Keratinocyte (primary cell): ENCODE measurements around the gene KPNA4. TPM values are rescaled to one million over a fixed set of nuclear protein-coding genes. Genes with fewer than 3 reads are reported as not detected.
"Not testable (repeated sequence)": the region's sequence is repeated elsewhere in the genome, so short reads cannot be mapped to it uniquely, and the experiment has no call there.

Experiments used
- DNase-seq: peaks from one replicate; pipeline ENCODE4 v3.0.0-alpha.2; 2011; ENCODE audit warnings: low read depth, missing footprints, low spot score
- FAIRE-seq: peaks from 2 replicates; lab custom pipeline; 2011; peaks lifted over from hg19 to GRCh38; lab: Jason Lieb, UNC
- H2AFZ ChIP-seq: 2 replicates; pipeline ENCODE4 v1.6.0; 2012; ENCODE audit warnings: low read length, control low read depth, inconsistent platforms; ENCODE audit not compliant: control insufficient read depth
- H3K27ac ChIP-seq: 2 replicates; pipeline ENCODE4 v1.5.1; 2011; ENCODE audit warnings: low read length; ENCODE audit not compliant: control insufficient read depth, insufficient read depth
- H3K27me3 ChIP-seq: 3 replicates; pipeline ENCODE4 v1.6.0; 2011; ENCODE audit warnings: low read length; ENCODE audit not compliant: control insufficient read depth, insufficient read depth; ENCODE audit errors: extremely low read depth
- H3K36me3 ChIP-seq, 2 experiments: 2 replicates in 1 of 2; 3 replicates in 1 of 2; pipeline ENCODE4 v1.5.1; 2011; ENCODE audit warnings: low read length in 2 of 2, mild to moderate bottlenecking in 1 of 2; ENCODE audit not compliant: control insufficient read depth in 2 of 2, insufficient read depth in 2 of 2; ENCODE audit errors: extremely low read depth in 1 of 2
- H3K4me1 ChIP-seq: 3 replicates; pipeline ENCODE4 v1.5.1; 2011; ENCODE audit warnings: low read length; ENCODE audit not compliant: control insufficient read depth, insufficient read depth; ENCODE audit errors: extremely low read depth
- H3K4me2 ChIP-seq: 3 replicates; pipeline ENCODE4 v1.6.0; 2011; ENCODE audit warnings: low read depth, low read length; ENCODE audit not compliant: control insufficient read depth, insufficient read depth; ENCODE audit errors: extremely low read depth
- H3K4me3 ChIP-seq, 3 experiments: fragments of 200-600 bp in 1 of 3; sonication (generic) in 1 of 3; 2 replicates in 2 of 3; 3 replicates in 1 of 3; pipeline ENCODE4 v1.5.1; 2011 to 2016; ENCODE audit warnings: low read length in 3 of 3, mild to moderate bottlenecking in 3 of 3, control low read depth in 2 of 3, inconsistent platforms in 1 of 3, low read depth in 1 of 3, mixed read lengths in 1 of 3, mixed run types in 1 of 3, moderate library complexity in 1 of 3; ENCODE audit not compliant: control insufficient read depth in 2 of 3, insufficient read depth in 2 of 3; ENCODE audit errors: extremely low read depth in 1 of 3
- H3K79me2 ChIP-seq: 2 replicates; pipeline ENCODE4 v1.6.0; 2012; ENCODE audit warnings: low read length; ENCODE audit not compliant: control insufficient read depth, insufficient read depth
- H3K9ac ChIP-seq: 3 replicates; pipeline ENCODE4 v1.6.0; 2011; ENCODE audit warnings: low read length; ENCODE audit not compliant: control insufficient read depth, insufficient read depth; ENCODE audit errors: extremely low read depth
- H3K9me1 ChIP-seq: 3 replicates; pipeline ENCODE4 v1.6.0; 2011; ENCODE audit warnings: low read length; ENCODE audit not compliant: control insufficient read depth, insufficient read depth; ENCODE audit errors: extremely low read depth
- H3K9me3 ChIP-seq: 2 replicates; pipeline ENCODE4 v1.5.1; 2012; ENCODE audit warnings: low read depth, low read length; ENCODE audit not compliant: control insufficient read depth
- H4K20me1 ChIP-seq: 3 replicates; pipeline ENCODE4 v1.6.0; 2011; ENCODE audit warnings: low read length; ENCODE audit not compliant: control insufficient read depth, insufficient read depth; ENCODE audit errors: extremely low read depth
- EZH2 ChIP-seq: IDR thresholded peaks from one replicate; pipeline ENCODE4 v1.6.1; 2012; ENCODE audit warnings: inconsistent platforms, mild to moderate bottlenecking, low read length, moderate library complexity
- dilution Hi-C: fragments of 300-500 bp; cut with MboI; formaldehyde crosslinking; loops from one replicate; pipeline ENCODE4 v1.7.0; 2020; ENCODE audit warnings: low sequenced_read_pairs; ENCODE audit not compliant: extremely low pct_ligation_motif_present
- polyA plus RNA-seq, 5 experiments: library from polyadenylated mRNA; depleted of rRNA in 3 of 5; stranded (reverse) in 3 of 5; stranded (forward) in 1 of 5; unstranded in 1 of 5; fragments of >200 nt; gene quantifications; 1 replicate in 1 of 5; 2 replicates in 3 of 5; 3 replicates in 1 of 5; pipeline versions ENCODE4 v1.2.1 to v1.2.3, GENCODE V29; 2011 to 2012; ENCODE audit warnings: missing spikeins in 2 of 5, low read depth in 1 of 5, low replicate concordance in 1 of 5
- TF ChIP-seq, protein P1 (sequence below), 3 experiments: IDR thresholded peaks in 1 of 3; conservative IDR thresholded peaks in 1 of 3; optimal IDR thresholded peaks in 1 of 3; 2 replicates in 2 of 3; 3 replicates in 1 of 3; pipeline versions ENCODE3 to v1.5.1; 2011; ENCODE audit warnings: low read length in 3 of 3, mild to moderate bottlenecking in 3 of 3, moderate library complexity in 2 of 3, control low read depth in 1 of 3, inconsistent platforms in 1 of 3; ENCODE audit not compliant: insufficient read depth in 2 of 3; ENCODE audit errors: extremely low read depth in 1 of 3

KPNA4 gene
- polyA plus RNA-seq, 1 donor (not counting 4 experiments of a cell fraction or from before 2014, with no cell fraction given), result 42.0 TPM

DNA sequence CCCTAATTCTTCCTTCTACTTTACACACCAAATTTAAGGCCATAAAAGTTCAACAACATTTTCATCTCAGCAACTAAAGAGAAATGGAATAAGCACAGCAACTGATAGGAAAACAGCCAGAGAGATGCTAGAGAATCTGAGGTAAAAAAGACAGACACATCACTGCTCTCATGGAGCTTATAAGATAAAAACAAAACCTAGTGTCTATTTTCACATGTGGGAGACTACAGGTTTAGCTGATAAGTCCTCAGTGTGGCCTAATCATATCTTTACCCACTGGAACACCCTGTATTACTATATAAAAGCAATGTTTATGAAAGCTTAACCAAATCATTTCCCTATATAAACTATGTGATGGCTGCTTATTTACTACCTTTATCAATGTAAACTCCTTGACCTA lies 33.0 kb downstream of the KPNA4 start:
- Histone ChIP-seq H2AFZ (no peak overlapping the region), H3K27me3 (no peaks in the 10 kb centered on the region), H3K9ac (no peak overlapping the region), H3K4me3 (no peak overlapping the region), H3K9me3 (no peaks in the 10 kb centered on the region), H3K79me2 (peaks cover 11% of the 10 kb centered on the region), H3K27ac (no peak overlapping the region), H3K4me1 (no peaks in the 10 kb centered on the region), H3K4me2 (no peak overlapping the region), H3K36me3 (peaks cover 7 to 14% of the 10 kb centered on the region in 2 experiments), H3K9me1 (no peaks in the 10 kb centered on the region), H4K20me1 (no peaks in the 10 kb centered on the region)
- dilution Hi-C loops, result no loop called here
- FAIRE-seq, result no peak
- TF ChIP-seq, protein P1, sequence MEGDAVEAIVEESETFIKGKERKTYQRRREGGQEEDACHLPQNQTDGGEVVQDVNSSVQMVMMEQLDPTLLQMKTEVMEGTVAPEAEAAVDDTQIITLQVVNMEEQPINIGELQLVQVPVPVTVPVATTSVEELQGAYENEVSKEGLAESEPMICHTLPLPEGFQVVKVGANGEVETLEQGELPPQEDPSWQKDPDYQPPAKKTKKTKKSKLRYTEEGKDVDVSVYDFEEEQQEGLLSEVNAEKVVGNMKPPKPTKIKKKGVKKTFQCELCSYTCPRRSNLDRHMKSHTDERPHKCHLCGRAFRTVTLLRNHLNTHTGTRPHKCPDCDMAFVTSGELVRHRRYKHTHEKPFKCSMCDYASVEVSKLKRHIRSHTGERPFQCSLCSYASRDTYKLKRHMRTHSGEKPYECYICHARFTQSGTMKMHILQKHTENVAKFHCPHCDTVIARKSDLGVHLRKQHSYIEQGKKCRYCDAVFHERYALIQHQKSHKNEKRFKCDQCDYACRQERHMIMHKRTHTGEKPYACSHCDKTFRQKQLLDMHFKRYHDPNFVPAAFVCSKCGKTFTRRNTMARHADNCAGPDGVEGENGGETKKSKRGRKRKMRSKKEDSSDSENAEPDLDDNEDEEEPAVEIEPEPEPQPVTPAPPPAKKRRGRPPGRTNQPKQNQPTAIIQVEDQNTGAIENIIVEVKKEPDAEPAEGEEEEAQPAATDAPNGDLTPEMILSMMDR (optimal IDR thresholded peaks at IDR 0.05 in 1 of 3, IDR thresholded peaks at IDR 0.05 in 1 of 3, conservative IDR thresholded peaks at IDR 0.05 in 1 of 3; ENCODE audit: extremely low read depth in 1 of 3, insufficient read depth in 2 of 3, low read length in 3 of 3), result no peak
- TF ChIP-seq EZH2, result no peak
- DNase-seq, result no peak

DNA sequence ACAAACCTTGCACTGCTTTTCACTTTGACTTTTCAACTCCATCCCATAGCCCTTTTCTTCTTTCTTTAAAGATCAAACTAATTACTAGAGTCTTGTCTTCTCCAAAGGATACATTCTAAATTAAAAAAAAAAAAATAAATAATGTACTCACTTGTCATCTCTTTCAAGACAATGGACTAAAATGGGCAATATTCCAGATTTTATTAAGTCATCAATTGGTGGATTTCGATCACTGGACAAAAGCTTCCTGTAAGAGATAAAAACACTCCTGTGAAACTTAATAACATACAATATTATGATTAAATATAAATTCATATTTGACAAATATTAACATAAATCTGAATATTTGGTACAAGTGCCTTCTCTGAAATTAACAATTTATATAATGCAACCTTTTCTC lies 34.1 kb downstream of the KPNA4 start:
- Histone ChIP-seq H2AFZ (no peak overlapping the region), H3K27me3 (no peaks in the 10 kb centered on the region), H3K4me3 (no peak overlapping the region), H3K4me2 (no peak overlapping the region), H3K9ac (no peak overlapping the region), H3K9me3 (no peaks in the 10 kb centered on the region), H3K27ac (no peak overlapping the region), H3K9me1 (no peaks in the 10 kb centered on the region), H3K79me2 (peaks cover 4% of the 10 kb centered on the region), H4K20me1 (no peaks in the 10 kb centered on the region), H3K36me3 (peaks cover 9 to 19% of the 10 kb centered on the region in 2 experiments), H3K4me1 (no peaks in the 10 kb centered on the region)
- dilution Hi-C loops, result no loop called here
- FAIRE-seq (no peak), DNase-seq (peak; percentile 13)
- TF ChIP-seq, protein P1 (optimal IDR thresholded peaks at IDR 0.05 in 1 of 3, IDR thresholded peaks at IDR 0.05 in 1 of 3, conservative IDR thresholded peaks at IDR 0.05 in 1 of 3; ENCODE audit: extremely low read depth in 1 of 3, insufficient read depth in 2 of 3, low read length in 3 of 3), result no peak
- TF ChIP-seq EZH2, result no peak

DNA sequence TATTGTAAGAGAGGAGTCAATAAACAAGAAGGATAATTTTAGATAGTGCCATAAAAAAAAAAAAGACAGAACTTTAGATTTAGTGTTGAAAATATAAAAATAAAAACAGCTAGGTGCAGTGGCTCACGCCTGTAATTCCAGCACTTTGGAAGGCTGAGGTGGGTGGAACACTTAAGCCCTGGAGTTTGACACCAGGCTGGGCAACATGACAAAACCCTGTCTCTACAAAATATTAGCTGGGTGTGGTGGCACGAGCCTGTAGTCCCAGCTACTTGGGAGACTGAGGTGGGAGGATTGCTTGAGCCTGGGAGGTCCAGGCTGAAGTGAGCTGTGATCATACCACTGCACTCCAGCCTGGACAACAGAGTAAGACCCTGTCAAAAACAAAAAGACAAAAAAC lies 49.0 kb downstream of the KPNA4 start:
- H2AFZ ChIP-seq, DNase-seq, FAIRE-seq, H3K9ac ChIP-seq, H4K20me1 ChIP-seq, H3K27me3 ChIP-seq, H3K79me2 ChIP-seq, H3K4me2 ChIP-seq, H3K9me1 ChIP-seq, H3K27ac ChIP-seq, H3K9me3 ChIP-seq, dilution Hi-C loops, H3K4me1 ChIP-seq, H3K4me3 ChIP-seq: not testable (repeated sequence)
- H3K36me3 ChIP-seq, result peaks cover 14 to 19% of the 10 kb centered on the region in 2 experiments
